ENCODE measurements around the gene HSD11B1.
A peak's percentile ranks its signal among the peaks of the same experiment; 100 is the strongest.

- peak; percentile 92 for TF ChIP-seq CTCF (conservative IDR thresholded peaks at IDR 0.05; ENCODE audit: low read depth, low read length)
- TF ChIP-seq RFX5 (IDR thresholded peaks at IDR 0.05; ENCODE audit: low read depth, low read length): no peak
- no peak for TF ChIP-seq ELK1 (IDR thresholded peaks at IDR 0.05; ENCODE audit: borderline replicate concordance, low read depth, low read length)
- no peak for TF ChIP-seq USF2 (IDR thresholded peaks at IDR 0.05; ENCODE audit: low read depth, low read length)
- no peak for TF ChIP-seq POLR2A (IDR thresholded peaks at IDR 0.05; ENCODE audit: low read depth, low read length)
- TF ChIP-seq FOS (IDR thresholded peaks at IDR 0.05; ENCODE audit: low read depth, low read length): no peak
- no peak for TF ChIP-seq MAZ (IDR thresholded peaks at IDR 0.05; ENCODE audit: borderline replicate concordance, low read depth, low read length)
- TF ChIP-seq CEBPB (IDR thresholded peaks at IDR 0.05; ENCODE audit: low read depth, low read length): no peak
- no peak for TF ChIP-seq RCOR1 (IDR thresholded peaks at IDR 0.05; ENCODE audit: insufficient replicate concordance, low read length)
- TF ChIP-seq SMC3 (IDR thresholded peaks at IDR 0.05; ENCODE audit: low read depth, low read length): peak; percentile 93
- no peak for TF ChIP-seq BHLHE40 (IDR thresholded peaks at IDR 0.05; ENCODE audit: low read depth, low read length)
- peak; percentile 91 for TF ChIP-seq RAD21 (IDR thresholded peaks at IDR 0.05; ENCODE audit: low read length)
- no peak for TF ChIP-seq NFE2L2 (IDR thresholded peaks at IDR 0.05; ENCODE audit: low read depth, low read length)
- no peak for TF ChIP-seq MAFK (IDR thresholded peaks at IDR 0.05; ENCODE audit: low read depth, low read length)
Measured at GRCh38 chr1:209692745-209693504, 11.7 kb upstream of the HSD11B1 start.

Measured in IMR-90 (cell line).